ENCODE measurements around the gene ZBED1.

ZBED1 gene

GRCh38 chrX:2502668-2503519 is 2.1 kb upstream of the ZBED1 start:
- no peak for TF ChIP-seq ZBTB7A (IDR thresholded peaks at IDR 0.05; ENCODE audit: low read depth)
- no peak for TF ChIP-seq REST (IDR thresholded peaks at IDR 0.05; ENCODE audit: low read depth)
- TF ChIP-seq, protein P1, sequence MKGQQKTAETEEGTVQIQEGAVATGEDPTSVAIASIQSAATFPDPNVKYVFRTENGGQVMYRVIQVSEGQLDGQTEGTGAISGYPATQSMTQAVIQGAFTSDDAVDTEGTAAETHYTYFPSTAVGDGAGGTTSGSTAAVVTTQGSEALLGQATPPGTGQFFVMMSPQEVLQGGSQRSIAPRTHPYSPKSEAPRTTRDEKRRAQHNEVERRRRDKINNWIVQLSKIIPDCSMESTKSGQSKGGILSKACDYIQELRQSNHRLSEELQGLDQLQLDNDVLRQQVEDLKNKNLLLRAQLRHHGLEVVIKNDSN (IDR thresholded peaks at IDR 0.05) = no peak
- TF ChIP-seq YY1 (IDR thresholded peaks at IDR 0.05; ENCODE audit: low read depth) = 0 out of 2 replicates have a peak, but pooled peaks have one; percentile 31
- TF ChIP-seq EP300 (IDR thresholded peaks at IDR 0.05; ENCODE audit: borderline replicate concordance) = no peak
- TF ChIP-seq CEBPB (IDR thresholded peaks at IDR 0.05) = no peak

DNA sequence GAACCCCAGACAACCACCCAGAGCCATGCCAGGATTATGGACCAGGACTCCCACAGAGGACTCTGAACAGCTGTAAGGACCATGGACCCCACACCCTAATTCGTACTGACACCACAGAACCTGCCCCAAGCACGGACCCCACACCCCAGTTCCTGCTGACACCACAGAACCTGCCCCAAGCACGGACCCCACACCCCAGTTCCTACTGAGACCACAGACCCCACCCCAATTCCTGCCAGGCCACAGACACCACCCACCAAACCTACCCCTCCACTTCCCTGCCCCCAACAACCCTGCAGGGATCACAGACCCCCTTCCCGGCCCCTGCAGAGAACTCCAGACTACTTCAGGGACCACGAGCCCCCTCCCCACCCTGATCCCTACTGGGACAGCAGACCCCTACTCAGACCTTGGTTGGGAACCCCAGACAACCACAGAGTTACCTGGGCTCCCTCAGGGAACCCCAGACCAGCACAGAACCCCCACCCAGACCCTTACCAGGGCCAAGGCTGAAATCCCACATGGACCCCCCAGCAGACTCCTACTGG is 1.4 kb upstream of the ZBED1 start:
- TF ChIP-seq ZBTB7A (IDR thresholded peaks at IDR 0.05; ENCODE audit: low read depth) = peak; percentile 7; the same call in 1 of the 2 replicates
- no peak for TF ChIP-seq TCF12 (IDR thresholded peaks at IDR 0.05; ENCODE audit: low read depth)
- no peak for TF ChIP-seq FOXM1 (IDR thresholded peaks at IDR 0.05; ENCODE audit: borderline replicate concordance, low read depth)
- no peak for TF ChIP-seq YY1 (IDR thresholded peaks at IDR 0.05; ENCODE audit: low read depth)
- TF ChIP-seq RAD21 (IDR thresholded peaks at IDR 0.05; ENCODE audit: low read depth) = no peak
- TF ChIP-seq TAF1 (IDR thresholded peaks at IDR 0.05; ENCODE audit: low read depth) = no peak
- no peak for TF ChIP-seq EGR1 (IDR thresholded peaks at IDR 0.05)
- no peak for TF ChIP-seq CEBPB (IDR thresholded peaks at IDR 0.05)

DNA sequence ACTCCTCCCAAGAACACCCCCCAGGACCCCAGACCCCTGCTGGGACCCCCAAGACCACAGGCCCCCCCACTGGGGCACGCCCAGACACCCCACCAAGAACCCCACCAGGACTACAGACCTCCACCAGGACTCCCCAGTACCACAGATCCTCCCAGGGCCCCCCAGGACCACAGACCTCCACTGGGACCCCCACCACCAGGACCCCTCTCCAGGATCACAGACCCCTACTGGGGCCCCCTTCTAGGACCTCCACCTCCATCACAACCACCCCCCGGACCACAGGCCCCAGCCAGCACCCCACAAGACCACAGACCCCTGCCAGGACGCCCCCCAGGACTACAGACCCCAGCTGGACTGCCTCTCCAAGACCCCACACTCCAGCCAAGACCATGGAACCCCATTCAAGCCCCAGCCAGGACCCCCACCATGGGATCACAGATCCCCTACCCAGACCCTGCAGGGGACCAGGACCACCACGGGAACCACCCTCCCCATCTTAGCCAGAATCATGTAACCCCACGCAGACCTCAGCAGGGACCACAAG is 855 bp upstream of the ZBED1 start:
- TF ChIP-seq TEAD4 (IDR thresholded peaks at IDR 0.05) (no peak), CREB1 (IDR thresholded peaks at IDR 0.05; ENCODE audit: low read depth) (no peak), TAF1 (IDR thresholded peaks at IDR 0.05; ENCODE audit: low read depth) (no peak), NFIC (IDR thresholded peaks at IDR 0.05) (no peak), EGR1 (IDR thresholded peaks at IDR 0.05) (no peak), FOXM1 (IDR thresholded peaks at IDR 0.05; ENCODE audit: borderline replicate concordance, low read depth) (no peak), EP300 (IDR thresholded peaks at IDR 0.05; ENCODE audit: borderline replicate concordance) (no peak)

- TF ChIP-seq REST (IDR thresholded peaks at IDR 0.05; ENCODE audit: low read depth) (no peak), ZBTB7A (IDR thresholded peaks at IDR 0.05; ENCODE audit: low read depth) (peak; percentile 68; the same call in 1 of the 2 replicates), NFIC (IDR thresholded peaks at IDR 0.05) (no peak), EGR1 (IDR thresholded peaks at IDR 0.05) (no peak)
- TF ChIP-seq, protein P2, sequence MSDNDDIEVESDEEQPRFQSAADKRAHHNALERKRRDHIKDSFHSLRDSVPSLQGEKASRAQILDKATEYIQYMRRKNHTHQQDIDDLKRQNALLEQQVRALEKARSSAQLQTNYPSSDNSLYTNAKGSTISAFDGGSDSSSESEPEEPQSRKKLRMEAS (IDR thresholded peaks at IDR 0.05) = no peak
Measured at GRCh38 chrX:2500091-2500802, 529 bp downstream of the ZBED1 start.

DNA sequence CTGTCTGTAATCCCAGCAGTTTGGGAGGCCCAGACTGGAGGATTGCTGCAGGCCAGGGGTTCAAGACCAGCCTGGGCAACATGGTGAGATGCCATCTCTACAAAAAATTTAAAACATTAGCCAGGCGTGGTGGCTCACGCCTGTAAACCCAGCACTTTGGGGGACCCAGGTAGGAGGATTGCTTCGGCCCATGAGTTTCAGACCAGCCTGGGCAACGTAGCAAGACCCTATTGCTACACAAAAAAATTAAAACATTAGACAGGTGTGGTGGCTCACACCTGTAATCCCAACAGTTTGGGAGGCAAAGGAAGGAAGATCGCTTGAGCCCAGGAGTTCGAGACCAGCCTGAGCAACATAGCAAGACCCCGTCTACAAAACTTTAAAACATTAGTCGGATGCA is 1.3 kb downstream of the ZBED1 start:
- TF ChIP-seq, protein P2 (IDR thresholded peaks at IDR 0.05) = no peak
- no peak for TF ChIP-seq YY1 (IDR thresholded peaks at IDR 0.05; ENCODE audit: low read depth)
- TF ChIP-seq EGR1 (IDR thresholded peaks at IDR 0.05) = no peak
- TF ChIP-seq, protein P1 (IDR thresholded peaks at IDR 0.05) = no peak
- TF ChIP-seq ZBTB7A (IDR thresholded peaks at IDR 0.05; ENCODE audit: low read depth) = no peak
- TF ChIP-seq EP300 (IDR thresholded peaks at IDR 0.05; ENCODE audit: borderline replicate concordance) = no peak
- TF ChIP-seq FOXM1 (IDR thresholded peaks at IDR 0.05; ENCODE audit: borderline replicate concordance, low read depth) = no peak
- TF ChIP-seq RAD21 (IDR thresholded peaks at IDR 0.05; ENCODE audit: low read depth) = no peak
- no peak for TF ChIP-seq CREB1 (IDR thresholded peaks at IDR 0.05; ENCODE audit: low read depth)
- TF ChIP-seq TEAD4 (IDR thresholded peaks at IDR 0.05) = no peak
- no peak for TF ChIP-seq CEBPB (IDR thresholded peaks at IDR 0.05)
- no peak for TF ChIP-seq TCF12 (IDR thresholded peaks at IDR 0.05; ENCODE audit: low read depth)
- TF ChIP-seq TAF1 (IDR thresholded peaks at IDR 0.05; ENCODE audit: low read depth) = no peak
- no peak for TF ChIP-seq REST (IDR thresholded peaks at IDR 0.05; ENCODE audit: low read depth)
- TF ChIP-seq NFIC (IDR thresholded peaks at IDR 0.05) = no peak
